Cardiac fibroblast (primary cell): ENCODE measurements around the gene NAALADL2.
"Not testable (repeated sequence)": the region's sequence is repeated elsewhere in the genome, so short reads cannot be mapped to it uniquely, and the experiment has no call there.

Experiments used
- DNase-seq, 2 donors: peaks; one replicate each; pipeline versions ENCODE4 v3.0.0 to v3.0.0-alpha.2; 2010; ENCODE audit warnings: low read depth in 2 of 2
- H3K4me3 ChIP-seq, 2 donors: replicated peaks in 1 of 2; 1 replicate in 1 of 2; 2 replicates in 1 of 2; pipeline ENCODE4 v1.5.1; 2011; ENCODE audit warnings: low read depth in 2 of 2, low read length in 2 of 2, mild to moderate bottlenecking in 2 of 2, moderate library complexity in 1 of 2
- CTCF ChIP-seq: IDR thresholded peaks from one replicate; pipeline ENCODE4 v1.5.1; 2011; ENCODE audit warnings: low read depth, mild to moderate bottlenecking, low read length, inconsistent platforms

NAALADL2 gene

GRCh38 chr3:175526609-175527280 is 667.6 kb downstream of the NAALADL2 start:
- no peak for TF ChIP-seq CTCF
- peak; percentile 18 to 32 for DNase-seq
- peak overlapping the region; percentile 24 to 28 for H3K4me3 ChIP-seq

- not testable (repeated sequence) for H3K4me3 ChIP-seq, DNase-seq
Observed at GRCh38 chr3:175528693-175529092, 669.6 kb downstream of the NAALADL2 start.

GRCh38 chr3:175535351-175535750 is 676.2 kb downstream of the NAALADL2 start:
- DNase-seq, result no peak
- no peak overlapping the region for H3K4me3 ChIP-seq
- no peak for TF ChIP-seq CTCF

- no peak overlapping the region for H3K4me3 ChIP-seq
- no peak for TF ChIP-seq CTCF
- DNase-seq, result no peak
Observed at GRCh38 chr3:175546115-175546514, 687.0 kb downstream of the NAALADL2 start.

- no peak overlapping the region for H3K4me3 ChIP-seq
- DNase-seq, result no peak
- no peak for TF ChIP-seq CTCF
Observed at GRCh38 chr3:175552929-175553328, 693.8 kb downstream of the NAALADL2 start.

- TF ChIP-seq CTCF, result no peak
- no peak for DNase-seq
- no peak overlapping the region for H3K4me3 ChIP-seq
Observed at GRCh38 chr3:175554801-175555200, 695.7 kb downstream of the NAALADL2 start.

GRCh38 chr3:175558261-175558660 is 699.1 kb downstream of the NAALADL2 start:
- no peak overlapping the region for H3K4me3 ChIP-seq
- no peak for TF ChIP-seq CTCF
- peak in 1 of 2 donors; percentile 13 for DNase-seq
